ENCODE measurements around the gene LSAMP. TPM values are rescaled to one million over a fixed set of nuclear protein-coding genes. Genes with fewer than 3 reads are reported as not detected.

The LSAMP gene
- total RNA-seq, 4 donors from 2014 or later: 4.3 to 5.2 (median 5.0) TPM

DNA sequence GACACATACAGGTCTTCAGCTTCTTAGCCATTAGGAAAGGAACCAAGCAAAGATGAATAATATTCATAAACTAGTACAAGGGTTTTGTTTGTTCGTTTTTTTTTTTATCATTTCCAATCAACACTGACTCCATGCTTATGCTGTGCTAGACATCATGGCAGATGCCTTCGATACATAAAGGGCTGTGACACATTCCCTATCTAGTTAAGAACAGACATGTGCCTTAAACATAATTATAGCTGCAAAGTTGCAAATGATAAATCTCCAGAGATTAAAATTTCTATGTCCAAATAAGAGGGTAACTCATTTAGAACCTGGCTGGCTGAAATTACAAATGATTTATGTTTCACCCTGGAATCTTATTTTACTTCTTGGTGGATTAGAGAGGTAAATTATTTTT is 386.4 kb downstream of the LSAMP start:
- 77% methylated on average over 2 of the region's 2 CpGs for WGBS
- no peak for DNase-seq (ENCODE audit: low spot score in 2 of 2)
- Histone ChIP-seq H3K27me3 (no peaks in the 10 kb centered on the region), H3K36me3 (no peaks in the 10 kb centered on the region), H3K4me1 (peaks cover 10% of the 10 kb centered on the region), H3K4me3 (no peak overlapping the region), H3K27ac (no peak overlapping the region), H3K9me3 (no peaks in the 10 kb centered on the region)
- TF ChIP-seq POLR2AphosphoS5 (IDR thresholded peaks at IDR 0.05): no peak
- TF ChIP-seq, protein P1, sequence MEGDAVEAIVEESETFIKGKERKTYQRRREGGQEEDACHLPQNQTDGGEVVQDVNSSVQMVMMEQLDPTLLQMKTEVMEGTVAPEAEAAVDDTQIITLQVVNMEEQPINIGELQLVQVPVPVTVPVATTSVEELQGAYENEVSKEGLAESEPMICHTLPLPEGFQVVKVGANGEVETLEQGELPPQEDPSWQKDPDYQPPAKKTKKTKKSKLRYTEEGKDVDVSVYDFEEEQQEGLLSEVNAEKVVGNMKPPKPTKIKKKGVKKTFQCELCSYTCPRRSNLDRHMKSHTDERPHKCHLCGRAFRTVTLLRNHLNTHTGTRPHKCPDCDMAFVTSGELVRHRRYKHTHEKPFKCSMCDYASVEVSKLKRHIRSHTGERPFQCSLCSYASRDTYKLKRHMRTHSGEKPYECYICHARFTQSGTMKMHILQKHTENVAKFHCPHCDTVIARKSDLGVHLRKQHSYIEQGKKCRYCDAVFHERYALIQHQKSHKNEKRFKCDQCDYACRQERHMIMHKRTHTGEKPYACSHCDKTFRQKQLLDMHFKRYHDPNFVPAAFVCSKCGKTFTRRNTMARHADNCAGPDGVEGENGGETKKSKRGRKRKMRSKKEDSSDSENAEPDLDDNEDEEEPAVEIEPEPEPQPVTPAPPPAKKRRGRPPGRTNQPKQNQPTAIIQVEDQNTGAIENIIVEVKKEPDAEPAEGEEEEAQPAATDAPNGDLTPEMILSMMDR (IDR thresholded peaks at IDR 0.05): no peak
- TF ChIP-seq EP300 (IDR thresholded peaks at IDR 0.05): no peak
- TF ChIP-seq POLR2A (IDR thresholded peaks at IDR 0.05): no peak

DNA sequence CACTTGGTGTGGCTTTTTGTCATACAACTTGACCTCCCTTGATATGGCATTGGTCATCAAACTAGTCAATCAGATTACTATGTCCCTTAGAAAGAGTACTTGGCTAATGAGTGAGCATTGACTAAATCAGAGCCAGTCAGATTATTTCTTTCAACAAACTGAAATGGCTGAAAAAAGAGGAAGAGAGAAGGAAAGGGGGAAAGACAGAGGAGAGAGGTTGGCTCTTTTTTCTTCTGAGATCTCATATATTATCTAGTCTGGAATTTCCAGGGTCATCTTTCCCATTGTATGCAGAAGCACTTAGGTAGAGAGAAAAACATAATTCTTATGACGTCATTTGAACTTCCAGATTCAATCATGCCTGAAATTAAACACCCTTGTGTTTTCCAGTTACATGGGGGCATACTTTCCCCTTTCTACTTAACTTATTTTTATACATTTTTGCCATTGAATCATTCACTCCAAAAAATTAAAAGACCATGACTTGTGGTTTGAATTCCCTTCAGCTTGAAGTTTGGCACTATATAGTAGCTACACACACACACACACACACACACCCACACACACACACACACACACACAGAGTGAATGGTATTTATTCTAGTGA is 387.8 kb downstream of the LSAMP start:
- Histone ChIP-seq H3K27me3 (no peaks in the 10 kb centered on the region), H3K9me3 (no peaks in the 10 kb centered on the region), H3K4me1 (peaks cover 10% of the 10 kb centered on the region), H3K27ac (no peak overlapping the region), H3K4me3 (no peak overlapping the region), H3K36me3 (no peaks in the 10 kb centered on the region)
- WGBS: 42% methylated on average over 1 of the region's 1 CpG
- DNase-seq (ENCODE audit: low spot score in 2 of 2): no peak
- TF ChIP-seq POLR2AphosphoS5 (IDR thresholded peaks at IDR 0.05) (no peak), EP300 (IDR thresholded peaks at IDR 0.05) (no peak), POLR2A (IDR thresholded peaks at IDR 0.05) (no peak)
- TF ChIP-seq, protein P1 (IDR thresholded peaks at IDR 0.05): no peak

DNA sequence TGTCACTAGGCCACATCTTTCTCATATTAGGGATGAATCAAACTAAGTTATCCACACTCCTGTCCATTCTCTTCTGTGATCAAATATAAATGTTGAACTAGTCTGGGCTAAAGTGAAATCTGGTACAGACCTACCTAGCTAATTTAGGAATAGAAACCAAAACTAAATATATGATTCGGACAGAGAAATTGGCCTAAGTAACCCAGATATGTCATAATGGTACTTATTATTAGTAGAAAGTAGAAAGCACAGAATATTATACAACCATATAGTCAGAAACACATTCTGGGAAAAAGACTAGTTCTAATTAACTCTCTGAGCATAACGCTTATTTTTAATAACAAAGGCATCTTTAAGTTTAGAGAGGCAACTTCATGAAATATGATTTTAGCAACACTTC is 389.0 kb downstream of the LSAMP start:
- no peak for TF ChIP-seq POLR2AphosphoS5 (IDR thresholded peaks at IDR 0.05)
- no peak for TF ChIP-seq EP300 (IDR thresholded peaks at IDR 0.05)
- no peak for TF ChIP-seq POLR2A (IDR thresholded peaks at IDR 0.05)
- TF ChIP-seq, protein P1 (IDR thresholded peaks at IDR 0.05): no peak
- peaks cover 10% of the 10 kb centered on the region for H3K4me1 ChIP-seq
- no peaks in the 10 kb centered on the region for H3K27me3 ChIP-seq
- 87% methylated on average over 2 of the region's 2 CpGs for WGBS
- no peak overlapping the region for H3K27ac ChIP-seq
- no peak for DNase-seq (ENCODE audit: low spot score in 2 of 2)
- H3K4me3 ChIP-seq: no peak overlapping the region
- H3K9me3 ChIP-seq: no peaks in the 10 kb centered on the region
- H3K36me3 ChIP-seq: no peaks in the 10 kb centered on the region

DNA sequence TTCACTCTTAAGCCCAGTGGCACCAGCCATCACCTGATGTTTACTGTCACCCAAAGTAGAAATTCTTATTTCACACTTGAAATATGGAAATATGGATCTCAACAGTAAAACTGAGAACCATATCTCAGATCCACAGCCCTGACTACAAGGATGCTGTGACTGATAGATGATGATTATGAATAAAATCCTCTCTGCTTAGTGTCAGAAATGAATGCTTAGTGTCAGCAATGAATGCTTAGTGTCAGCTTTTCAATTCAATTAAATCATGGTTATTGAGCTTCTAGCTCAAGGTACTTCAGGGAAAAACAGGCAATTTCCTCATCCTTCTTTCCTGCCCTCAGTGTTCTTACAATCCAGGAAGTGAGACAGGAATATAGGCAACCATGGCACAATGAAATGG is 392.3 kb downstream of the LSAMP start:
- Histone ChIP-seq H3K36me3 (no peaks in the 10 kb centered on the region), H3K4me1 (no peaks in the 10 kb centered on the region), H3K4me3 (no peak overlapping the region), H3K27me3 (no peaks in the 10 kb centered on the region), H3K27ac (no peak overlapping the region), H3K9me3 (no peaks in the 10 kb centered on the region)
- no peak for DNase-seq (ENCODE audit: low spot score in 2 of 2)
- no peak for TF ChIP-seq POLR2A (IDR thresholded peaks at IDR 0.05)
- no peak for TF ChIP-seq POLR2AphosphoS5 (IDR thresholded peaks at IDR 0.05)
- TF ChIP-seq EP300 (IDR thresholded peaks at IDR 0.05): no peak
- TF ChIP-seq, protein P1 (IDR thresholded peaks at IDR 0.05): no peak

DNA sequence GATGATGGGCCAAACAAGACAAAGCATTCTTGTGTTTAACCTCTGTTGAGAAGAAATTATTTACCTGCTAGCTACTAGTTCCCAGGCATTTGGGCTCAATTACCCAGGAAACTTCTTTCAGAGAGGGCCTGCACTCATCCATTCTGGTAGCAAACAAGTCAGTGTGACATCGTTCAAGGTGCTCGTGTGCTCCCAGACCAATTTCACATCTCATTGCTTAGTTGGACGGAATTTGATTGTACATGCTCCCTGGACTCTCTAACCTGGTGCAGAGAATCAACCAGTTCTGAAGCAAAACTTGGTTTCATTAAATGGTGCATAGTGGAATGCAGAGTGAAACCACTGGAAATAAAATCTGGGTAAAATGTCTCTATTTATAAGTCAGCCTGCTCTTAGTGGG is 392.7 kb downstream of the LSAMP start:
- Histone ChIP-seq H3K27me3 (no peaks in the 10 kb centered on the region), H3K36me3 (no peaks in the 10 kb centered on the region), H3K27ac (no peak overlapping the region), H3K4me3 (no peak overlapping the region), H3K4me1 (no peaks in the 10 kb centered on the region), H3K9me3 (no peaks in the 10 kb centered on the region)
- WGBS: 84% methylated on average over 3 of the region's 3 CpGs
- no peak for DNase-seq (ENCODE audit: low spot score in 2 of 2)
- TF ChIP-seq POLR2AphosphoS5 (IDR thresholded peaks at IDR 0.05) (no peak), POLR2A (IDR thresholded peaks at IDR 0.05) (no peak), EP300 (IDR thresholded peaks at IDR 0.05) (no peak)
- TF ChIP-seq, protein P1 (IDR thresholded peaks at IDR 0.05): no peak
